Spleen (tissue), 11 donors: Measurements from ENCODE around the gene RRAS2. TPM values are rescaled to one million over a fixed set of nuclear protein-coding genes. Genes with fewer than 3 reads are reported as not detected.

ENCODE experiments used
- DNase-seq: peaks from one replicate; pipeline ENCODE4 v3.0.0-alpha.2; 2020
- H3K27ac ChIP-seq, 8 donors: fragments of 200-600 bp; sonication (generic) in 7 of 8; 1 replicate in 4 of 8; 2 replicates in 4 of 8; pipeline versions ENCODE4 v1.5.0 to v1.8.0; 2016 to 2021; ENCODE audit warnings: inconsistent platforms in 4 of 8, mild to moderate bottlenecking in 4 of 8, moderate library complexity in 1 of 8
- H3K27me3 ChIP-seq, 7 donors: fragments of 200-600 bp; sonication (generic) in 6 of 7; replicated peaks in 1 of 7; 1 replicate in 4 of 7; 2 replicates in 3 of 7; pipeline versions ENCODE4 v1.5.0 to v1.8.0; 2016 to 2021; ENCODE audit warnings: inconsistent platforms in 3 of 7, mild to moderate bottlenecking in 1 of 7
- H3K36me3 ChIP-seq, 6 donors: fragments of 200-600 bp; sonication (generic) in 5 of 6; 1 replicate in 4 of 6; 2 replicates in 2 of 6; pipeline versions ENCODE4 v1.5.0 to v1.8.0; 2016 to 2021; ENCODE audit warnings: inconsistent platforms in 2 of 6
- H3K4me1 ChIP-seq, 6 donors: fragments of 200-600 bp; sonication (generic) in 5 of 6; 1 replicate in 3 of 6; 2 replicates in 3 of 6; pipeline versions ENCODE4 v1.5.0 to v1.8.0; 2016 to 2021; ENCODE audit warnings: inconsistent platforms in 3 of 6
- H3K4me3 ChIP-seq, 8 donors: fragments of 200-600 bp; sonication (generic) in 7 of 8; 1 replicate in 4 of 8; 2 replicates in 4 of 8; pipeline versions ENCODE4 v1.5.0 to v1.8.0; 2016 to 2021; ENCODE audit warnings: inconsistent platforms in 4 of 8, mild to moderate bottlenecking in 4 of 8, moderate library complexity in 2 of 8
- H3K9me3 ChIP-seq, 8 donors: fragments of 200-600 bp; sonication (generic) in 7 of 8; 1 replicate in 4 of 8; 2 replicates in 4 of 8; pipeline versions ENCODE4 v1.5.0 to v1.8.0; 2016 to 2021; ENCODE audit warnings: inconsistent platforms in 4 of 8
- CTCF ChIP-seq, 11 experiments: fragments of 200-600 bp in 7 of 11; fragments of 450-650 bp in 4 of 11; sonication (generic) in 4 of 11; IDR thresholded peaks in 8 of 11; conservative IDR thresholded peaks in 3 of 11; 1 replicate in 7 of 11; 2 replicates in 4 of 11; pipeline versions ENCODE4 v1.4.0 to v1.8.0; 2016 to 2021; ENCODE audit warnings: antibody characterized with exemption in 11 of 11, inconsistent platforms in 4 of 11, mild to moderate bottlenecking in 1 of 11
- POLR2A ChIP-seq, 3 donors: fragments of 450-650 bp; IDR thresholded peaks; one replicate each; pipeline ENCODE4 v1.5.1; 2017; ENCODE audit warnings: antibody characterized with exemption in 3 of 3, mild to moderate bottlenecking in 1 of 3
- POLR2AphosphoS5 ChIP-seq, 3 donors: sonication (generic); formaldehyde crosslinking; IDR thresholded peaks; one replicate each; pipeline ENCODE4 v1.5.1; 2017; ENCODE audit warnings: antibody characterized with exemption in 3 of 3
- WGBS, 5 donors: extraction: QIAGEN DNeasy Blood & Tissue Kit in 3 of 5; methylation state at CpG; one replicate each; pipeline versions ENCODE4 v1.1.5 to v1.1.7; 2013 to 2018; 5-methylcytosine and 5-hydroxymethylcytosine counted together
- intact Hi-C: fragments of 100-400 bp; cut with DNase I; formaldehyde crosslinking; loops from one replicate; pipeline ENCODE4 v1.15.0; 2023; ENCODE audit warnings: low total_unique reads
- polyA plus RNA-seq, 3 donors: library from polyadenylated mRNA; stranded (reverse); fragments of 200-250 nt; gene quantifications; one replicate each; pipeline ENCODE4 v1.2.1, GENCODE V29; 2013
- total RNA-seq, 7 donors: library from RNA; depleted of rRNA in 3 of 7; stranded (reverse); fragments of >200 nt in 3 of 7; fragmentation: NEBNext Ultra II Directional in 4 of 7; extraction: Animal tissue kit (Norgen Biotek cat#: 25700) in 4 of 7; gene quantifications; one replicate each; pipeline versions ENCODE4 v1.1.0 to v1.2.1, GENCODE V29; 2016 to 2021
- donor health status: healthy with polysubstance abuse.
- donor health status: DM: no; HTN: no; CAD: no; lungs with moderate emphysema.
- donor health status: DM: no; HTN: no; CAD: no.
- donor health status: Bipolar disorder and iron deficiency.
- donor health status: healthy.
- donor health status: DM: no; HTN: no; CAD: no.
- donor health status: DM: yes; HTN: yes; CAD: no.

Gene RRAS2
- total and polyA plus RNA-seq, 10 donors: 23.7 to 45.8 (median 36.9) TPM

- intact Hi-C loops: no loop called here
- Histone ChIP-seq H3K9me3 (peaks cover 0 to 28% (median 11%) of the 10 kb centered on the region in 8 donors), H3K36me3 (peaks cover 0 to 5% (median 0%) of the 10 kb centered on the region in 6 donors), H3K4me3 (no peak overlapping the region), H3K27ac (peak overlapping the region in 1 of 8 donors; percentile 4), H3K4me1 (peaks cover 0 to 76% (median 31%) of the 10 kb centered on the region in 6 donors), H3K27me3 (no peaks in the 10 kb centered on the region)
- DNase-seq: no peak
- TF ChIP-seq POLR2A (IDR thresholded peaks at IDR 0.05) (no peak), POLR2AphosphoS5 (IDR thresholded peaks at IDR 0.05) (no peak), CTCF (IDR thresholded peaks at IDR 0.05 in 8 of 11, conservative IDR thresholded peaks at IDR 0.05 in 3 of 11) (no peak)
- 65 to 83% (median 71%) methylated on average over 1 of the region's 1 CpG for WGBS, 5 donors
Observed at GRCh38 chr11:14342906-14343305, 16.1 kb downstream of the RRAS2 start.

- peaks cover 0 to 26% (median 14%) of the 10 kb centered on the region in 8 donors for H3K9me3 ChIP-seq
- WGBS, 5 donors: 74 to 83% (median 80%) methylated on average over 3 of the region's 3 CpGs
- no peak overlapping the region for H3K4me3 ChIP-seq
- peak overlapping the region in 1 of 8 donors; percentile 12 for H3K27ac ChIP-seq
- intact Hi-C loops: no loop called here
- H3K4me1 ChIP-seq: peaks cover 0 to 84% (median 31%) of the 10 kb centered on the region in 6 donors
- no peak for DNase-seq
- H3K36me3 ChIP-seq: peaks cover 0 to 4% (median 0%) of the 10 kb centered on the region in 6 donors
- TF ChIP-seq POLR2A (IDR thresholded peaks at IDR 0.05) (no peak), CTCF (IDR thresholded peaks at IDR 0.05 in 8 of 11, conservative IDR thresholded peaks at IDR 0.05 in 3 of 11) (no peak), POLR2AphosphoS5 (IDR thresholded peaks at IDR 0.05) (no peak)
- H3K27me3 ChIP-seq: no peaks in the 10 kb centered on the region
Observed at GRCh38 chr11:14341968-14342367, 17.0 kb downstream of the RRAS2 start.

- TF ChIP-seq CTCF (IDR thresholded peaks at IDR 0.05 in 8 of 11, conservative IDR thresholded peaks at IDR 0.05 in 3 of 11) (no peak), POLR2A (IDR thresholded peaks at IDR 0.05) (no peak), POLR2AphosphoS5 (IDR thresholded peaks at IDR 0.05) (no peak)
- DNase-seq: no peak
Observed at GRCh38 chr11:14340721-14341120, 18.3 kb downstream of the RRAS2 start.

GRCh38 chr11:14339356-14339755 lies 19.6 kb downstream of the RRAS2 start:
- peak overlapping the region in 6 of 8 donors; percentile 9 to 65 (median 34) for H3K27ac ChIP-seq
- H3K36me3 ChIP-seq: no peaks in the 10 kb centered on the region
- WGBS, 5 donors: 46 to 74% (median 70%) methylated on average over 1 of the region's 1 CpG
- H3K4me3 ChIP-seq: no peak overlapping the region
- H3K4me1 ChIP-seq: peaks cover 0 to 93% (median 39%) of the 10 kb centered on the region in 6 donors
- intact Hi-C loops: no loop called here
- peaks cover 0 to 24% (median 14%) of the 10 kb centered on the region in 8 donors for H3K9me3 ChIP-seq
- TF ChIP-seq POLR2A (IDR thresholded peaks at IDR 0.05): no peak
- TF ChIP-seq POLR2AphosphoS5 (IDR thresholded peaks at IDR 0.05): no peak
- no peak for TF ChIP-seq CTCF (IDR thresholded peaks at IDR 0.05 in 8 of 11, conservative IDR thresholded peaks at IDR 0.05 in 3 of 11)
- no peaks in the 10 kb centered on the region for H3K27me3 ChIP-seq
- DNase-seq: no peak

More at GRCh38 chr11:14340721-14341120, 18.3 kb downstream of the RRAS2 start:
- Histone ChIP-seq H3K4me3 (no peak overlapping the region), H3K4me1 (peaks cover 0 to 93% (median 31%) of the 10 kb centered on the region in 6 donors), H3K36me3 (no peaks in the 10 kb centered on the region), H3K9me3 (peaks cover 0 to 26% (median 14%) of the 10 kb centered on the region in 8 donors), H3K27me3 (no peaks in the 10 kb centered on the region), H3K27ac (peak overlapping the region in 2 of 8 donors; percentile 1 to 65)
- 83 to 91% (median 86%) methylated on average over 2 of the region's 2 CpGs for WGBS, 5 donors
- intact Hi-C loops: no loop called here
